Measurements from ENCODE around the gene CTF1.

GRCh38 chr16:30924076-30924912, 27.9 kb downstream of the CTF1 start:
- TF ChIP-seq CTCF (IDR thresholded peaks at IDR 0.05) (no peak), POLR2AphosphoS5 (IDR thresholded peaks at IDR 0.05) (no peak), EP300 (IDR thresholded peaks at IDR 0.05) (no peak), POLR2A (IDR thresholded peaks at IDR 0.05) (no peak)

Measured in sigmoid colon (tissue), 4 donors.